KMS-11 (cell line): ENCODE data around the gene TTPAL.
"Not testable (repeated sequence)": the region's sequence is repeated elsewhere in the genome, so short reads cannot be mapped to it uniquely, and the experiment has no call there.

ENCODE experiments used
- H2AFZ ChIP-seq: fragments of 200-600 bp; sonication (generic); 2 replicates; pipeline ENCODE4 v1.6.1; 2016; ENCODE audit warnings: antibody characterized with exemption, mixed run types, low read depth
- H3K27ac ChIP-seq: fragments of 200-600 bp; sonication (generic); 2 replicates; pipeline ENCODE4 v1.6.1; 2016; ENCODE audit warnings: mild to moderate bottlenecking, mixed run types
- H3K27me3 ChIP-seq: fragments of 200-600 bp; sonication (generic); 2 replicates; pipeline ENCODE4 v1.6.1; 2017; ENCODE audit warnings: mild to moderate bottlenecking, low read depth, mixed run types, moderate library complexity; ENCODE audit not compliant: insufficient read depth
- H3K36me3 ChIP-seq: fragments of 200-600 bp; sonication (generic); 2 replicates; pipeline ENCODE4 v1.6.1; 2017; ENCODE audit warnings: mild to moderate bottlenecking, mixed run types; ENCODE audit not compliant: insufficient read depth
- H3K4me1 ChIP-seq: fragments of 200-600 bp; sonication (generic); 2 replicates; pipeline ENCODE4 v1.6.1; 2016; ENCODE audit warnings: mild to moderate bottlenecking, low read depth, mixed run types; ENCODE audit not compliant: poor library complexity, severe bottlenecking
- H3K4me2 ChIP-seq: fragments of 200-600 bp; sonication (generic); 2 replicates; pipeline ENCODE4 v1.7.0; 2016; ENCODE audit warnings: mild to moderate bottlenecking, mixed run types
- H3K4me3 ChIP-seq: fragments of 200-600 bp; sonication (generic); IDR thresholded peaks from 2 replicates; pipeline ENCODE4 v1.6.1; 2017; ENCODE audit warnings: low read depth, low read length, mixed read lengths; ENCODE audit not compliant: insufficient read depth
- H3K79me2 ChIP-seq: fragments of 200-600 bp; sonication (generic); 2 replicates; pipeline ENCODE4 v1.6.1; 2016; ENCODE audit warnings: low read depth, mixed run types; ENCODE audit not compliant: insufficient read depth
- H3K9ac ChIP-seq: fragments of 200-600 bp; sonication (generic); 2 replicates; pipeline ENCODE4 v1.6.1; 2016; ENCODE audit warnings: mild to moderate bottlenecking, mixed run types
- H4K20me1 ChIP-seq: fragments of 200-600 bp; sonication (generic); 2 replicates; pipeline ENCODE4 v1.6.1; 2016; ENCODE audit warnings: mild to moderate bottlenecking, mixed run types; ENCODE audit not compliant: insufficient read depth
- TF ChIP-seq, protein P1 (sequence below): fragments of 200-600 bp; sonication (generic); conservative IDR thresholded peaks from 2 replicates; pipeline ENCODE4 v1.6.1; 2017; ENCODE audit warnings: low read depth, mild to moderate bottlenecking, antibody characterized with exemption, low read length, moderate library complexity, mixed read lengths

The TTPAL gene

GRCh38 chr20:44470327-44470726 is 5.3 kb upstream of the TTPAL start:
- Histone ChIP-seq H2AFZ (no peak overlapping the region), H3K4me2 (no peak overlapping the region), H3K4me3 (no peak overlapping the region), H3K27me3 (no peaks in the 10 kb centered on the region), H3K27ac (no peak overlapping the region), H3K36me3 (no peaks in the 10 kb centered on the region), H3K79me2 (no peaks in the 10 kb centered on the region), H4K20me1 (no peaks in the 10 kb centered on the region), H3K9ac (no peak overlapping the region), H3K4me1 (peaks cover 5% of the 10 kb centered on the region)
- TF ChIP-seq, protein P1, sequence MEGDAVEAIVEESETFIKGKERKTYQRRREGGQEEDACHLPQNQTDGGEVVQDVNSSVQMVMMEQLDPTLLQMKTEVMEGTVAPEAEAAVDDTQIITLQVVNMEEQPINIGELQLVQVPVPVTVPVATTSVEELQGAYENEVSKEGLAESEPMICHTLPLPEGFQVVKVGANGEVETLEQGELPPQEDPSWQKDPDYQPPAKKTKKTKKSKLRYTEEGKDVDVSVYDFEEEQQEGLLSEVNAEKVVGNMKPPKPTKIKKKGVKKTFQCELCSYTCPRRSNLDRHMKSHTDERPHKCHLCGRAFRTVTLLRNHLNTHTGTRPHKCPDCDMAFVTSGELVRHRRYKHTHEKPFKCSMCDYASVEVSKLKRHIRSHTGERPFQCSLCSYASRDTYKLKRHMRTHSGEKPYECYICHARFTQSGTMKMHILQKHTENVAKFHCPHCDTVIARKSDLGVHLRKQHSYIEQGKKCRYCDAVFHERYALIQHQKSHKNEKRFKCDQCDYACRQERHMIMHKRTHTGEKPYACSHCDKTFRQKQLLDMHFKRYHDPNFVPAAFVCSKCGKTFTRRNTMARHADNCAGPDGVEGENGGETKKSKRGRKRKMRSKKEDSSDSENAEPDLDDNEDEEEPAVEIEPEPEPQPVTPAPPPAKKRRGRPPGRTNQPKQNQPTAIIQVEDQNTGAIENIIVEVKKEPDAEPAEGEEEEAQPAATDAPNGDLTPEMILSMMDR = no peak

DNA sequence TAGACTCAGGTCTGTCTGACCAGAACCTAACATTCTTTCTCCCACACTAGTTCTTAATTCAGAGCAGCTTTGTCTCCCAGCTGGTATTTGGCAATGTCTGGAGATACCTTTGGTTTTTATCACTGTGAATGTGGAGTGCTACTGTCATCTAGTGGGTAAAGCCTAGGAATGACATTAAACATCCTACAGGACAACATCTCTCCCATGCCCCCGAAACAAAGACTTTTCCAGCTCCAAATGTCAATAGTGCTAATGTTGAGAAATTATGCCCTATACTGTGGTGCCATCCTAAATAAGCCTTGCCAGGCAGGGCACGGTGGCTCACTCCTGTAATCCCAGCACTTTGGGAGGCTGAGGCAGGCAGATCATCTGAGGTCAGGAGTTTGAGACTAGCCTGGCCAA is 4.2 kb upstream of the TTPAL start:
- H3K27ac ChIP-seq = no peak overlapping the region
- no peaks in the 10 kb centered on the region for H3K27me3 ChIP-seq
- no peak overlapping the region for H3K4me2 ChIP-seq
- H3K9ac ChIP-seq = no peak overlapping the region
- H3K4me3 ChIP-seq = no peak overlapping the region
- H3K79me2 ChIP-seq = peaks cover 5% of the 10 kb centered on the region
- TF ChIP-seq, protein P1 = 0 out of 2 replicates have a peak, but pooled peaks have one; percentile 14
- H3K36me3 ChIP-seq = no peaks in the 10 kb centered on the region
- no peaks in the 10 kb centered on the region for H4K20me1 ChIP-seq
- H3K4me1 ChIP-seq = peaks cover 9% of the 10 kb centered on the region
- no peak overlapping the region for H2AFZ ChIP-seq

GRCh38 chr20:44472283-44472682 is 3.4 kb upstream of the TTPAL start:
- H3K27ac ChIP-seq, H2AFZ ChIP-seq: not testable (repeated sequence)

GRCh38 chr20:44475372-44475693 is 341 bp upstream of the TTPAL start:
- no peaks in the 10 kb centered on the region for H4K20me1 ChIP-seq
- peak overlapping the region; percentile 73 for H2AFZ ChIP-seq
- H3K9ac ChIP-seq = peak overlapping the region; percentile 86; the same call in 1 of the 2 replicates

More at GRCh38 chr20:44472283-44472682, 3.4 kb upstream of the TTPAL start:
- not testable (repeated sequence) for H3K4me3 ChIP-seq, H3K27me3 ChIP-seq, H4K20me1 ChIP-seq, H3K36me3 ChIP-seq, H3K4me2 ChIP-seq, H3K9ac ChIP-seq
- Histone ChIP-seq H3K79me2 (peaks cover 12% of the 10 kb centered on the region), H3K4me1 (peaks cover 14% of the 10 kb centered on the region)

GRCh38 chr20:44477151-44477550 is 1.5 kb downstream of the TTPAL start:
- no peaks in the 10 kb centered on the region for H3K27me3 ChIP-seq
- TF ChIP-seq, protein P1 = no peak
- peak overlapping the region; percentile 88; the same call in 1 of the 2 replicates for H3K4me2 ChIP-seq
- H3K36me3 ChIP-seq = no peaks in the 10 kb centered on the region
- H4K20me1 ChIP-seq = no peaks in the 10 kb centered on the region
- no peak overlapping the region for H2AFZ ChIP-seq
- H3K27ac ChIP-seq = no peak overlapping the region
- H3K4me3 ChIP-seq = no peak overlapping the region
- peaks cover 12% of the 10 kb centered on the region for H3K79me2 ChIP-seq
- no peak overlapping the region for H3K9ac ChIP-seq
- H3K4me1 ChIP-seq = peaks cover 14% of the 10 kb centered on the region

More at GRCh38 chr20:44475372-44475693, 341 bp upstream of the TTPAL start:
- Histone ChIP-seq H3K79me2 (peaks cover 12% of the 10 kb centered on the region), H3K4me2 (peak overlapping the region; percentile 88), H3K27ac (no peak overlapping the region), H3K4me3 (peak overlapping the region; percentile 71), H3K4me1 (peaks cover 14% of the 10 kb centered on the region), H3K27me3 (no peaks in the 10 kb centered on the region), H3K36me3 (no peaks in the 10 kb centered on the region)
- TF ChIP-seq, protein P1 = no peak
